ENCODE data around the gene SKIC2. TPM values are rescaled to one million over a fixed set of nuclear protein-coding genes. Genes with fewer than 3 reads are reported as not detected.

Gene SKIC2
- total and polyA plus RNA-seq, 2 of the 4 experiments (the other 2 are of a cell fraction): 30.6 to 46.0 TPM

- no peaks in the 10 kb centered on the region for H3K36me3 ChIP-seq (ENCODE audit: control insufficient read depth, insufficient read depth, low read length)
- intact Hi-C loops (cut with micrococcal nuclease): loop anchor here (2.0 kb wide), 1 partner anchor 13 kb away; no protein-coding TSS in a partner anchor
- H4K20me1 ChIP-seq (ENCODE audit: insufficient read depth, low read length): no peaks in the 10 kb centered on the region
- peaks cover 1% of the 10 kb centered on the region; the same call in 1 of the 2 replicates for H3K4me1 ChIP-seq (ENCODE audit: control insufficient read depth, insufficient read depth, low read length)
- 71% methylated on average over 6 of the region's 11 CpGs; no CpG with 5 or more reads in 1 of the 2 experiments for WGBS, 2 experiments (ENCODE audit: extremely low coverage in 2 of 2, insufficient read length in 1 of 2)
- peak overlapping the region; percentile 8; the same call in 1 of the 2 replicates for H2BK120ac ChIP-seq (ENCODE audit: low read depth, low read length)
- dilution Hi-C loops (cut with HindIII; ENCODE audit: low sequenced_read_pairs, unreplicated experiment): no loop called here
- no peak overlapping the region for H3K18ac ChIP-seq (ENCODE audit: low read depth, low read length)
- H2BK5ac ChIP-seq (ENCODE audit: low read depth, low read length, poor library complexity, severe bottlenecking): no peak overlapping the region
- TF ChIP-seq ELK1 (IDR thresholded peaks at IDR 0.05; ENCODE audit: borderline replicate concordance, low read depth, low read length): no peak
- TF ChIP-seq CHD1 (IDR thresholded peaks at IDR 0.05; ENCODE audit: low read depth, low read length): no peak
- no peak for TF ChIP-seq RAD21 (IDR thresholded peaks at IDR 0.05; ENCODE audit: low read length)
- TF ChIP-seq RCOR1 (IDR thresholded peaks at IDR 0.05; ENCODE audit: insufficient replicate concordance, low read length): no peak
- TF ChIP-seq RFX5 (IDR thresholded peaks at IDR 0.05; ENCODE audit: low read depth, low read length): no peak
- no peak for TF ChIP-seq NFE2L2 (IDR thresholded peaks at IDR 0.05; ENCODE audit: low read depth, low read length)
- no peak for TF ChIP-seq BHLHE40 (IDR thresholded peaks at IDR 0.05; ENCODE audit: low read depth, low read length)
- TF ChIP-seq FOS (IDR thresholded peaks at IDR 0.05; ENCODE audit: low read depth, low read length): no peak
- TF ChIP-seq MAZ (IDR thresholded peaks at IDR 0.05; ENCODE audit: borderline replicate concordance, low read depth, low read length): no peak
- no peak for TF ChIP-seq POLR2A (IDR thresholded peaks at IDR 0.05; ENCODE audit: low read depth, low read length)
- TF ChIP-seq MAFK (IDR thresholded peaks at IDR 0.05; ENCODE audit: low read depth, low read length): no peak
- H3K4ac ChIP-seq (ENCODE audit: low read depth, low read length): no peak overlapping the region; the same call in 1 of the 2 replicates
- BruUV-seq (replicated peaks): no TSS peak
- no peak overlapping the region for H2BK15ac ChIP-seq (ENCODE audit: low read depth, low read length)
- H4K8ac ChIP-seq (ENCODE audit: low read depth in 2 of 2, low read length in 2 of 2): peak overlapping the region in 1 of 2 experiments; percentile 27; a peak in 1 of 4 replicates
- ATAC-seq (ENCODE audit: low read depth): no peak
- no peak overlapping the region for H3K56ac ChIP-seq (ENCODE audit: extremely low read depth, insufficient read depth, low read length)
- peak overlapping the region; percentile 84 for H2AFZ ChIP-seq (replicated peaks; ENCODE audit: low read length, poor library complexity)
- peaks cover under 1% of the 10 kb centered on the region; the same call in 1 of the 2 replicates for H3K27me3 ChIP-seq (ENCODE audit: control insufficient read depth, insufficient read depth, low read length)
- H3K27ac ChIP-seq (ENCODE audit: insufficient read depth, low read length): no peak overlapping the region
- no peak overlapping the region; the same call in 1 of the 2 replicates for H3K14ac ChIP-seq (replicated peaks; ENCODE audit: low read depth, low read length)
- no peak overlapping the region for H2BK20ac ChIP-seq (ENCODE audit: low read depth, low read length)
- H3K9me1 ChIP-seq (ENCODE audit: insufficient read depth, low read length): 0 out of 2 replicates have a peak, but pooled peaks cover 3% of the 10 kb centered on the region
- DNase-seq: no peak
- no peak overlapping the region for H2AK5ac ChIP-seq (ENCODE audit: low read depth, low read length)
- H2AK9ac ChIP-seq (replicated peaks; ENCODE audit: low read depth, low read length, poor library complexity): peak overlapping the region; percentile 42
- in situ Hi-C loops (cut with MboI; ENCODE audit: low sequenced_read_pairs): no loop called here
- no peak overlapping the region for H3K4me3 ChIP-seq (ENCODE audit: insufficient read depth, low read depth, low read length)
- H3K9me3 ChIP-seq (ENCODE audit: control insufficient read depth, insufficient read depth, low read length): no peaks in the 10 kb centered on the region
- CTCF ChIA-PET: no interaction called here
- peak overlapping the region; percentile 34; the same call in 1 of the 2 replicates for H3K4me2 ChIP-seq (ENCODE audit: low read depth, low read length)
- H4K5ac ChIP-seq (ENCODE audit: low read depth, low read length): no peak overlapping the region
- POLR2A ChIA-PET (ENCODE audit: unreplicated experiment): no interaction called here
- H3K23ac ChIP-seq (ENCODE audit: low read depth, low read length): no peak overlapping the region
- no peak overlapping the region for H4K91ac ChIP-seq (ENCODE audit: insufficient read depth, low read depth, low read length)
- H3K79me1 ChIP-seq (ENCODE audit: low read depth in 1 of 2, low read length in 2 of 2): no peaks in the 10 kb centered on the region
- no peak overlapping the region; the same call in 1 of the 2 replicates for H3K9ac ChIP-seq (ENCODE audit: low read depth, low read length)
These were observed 30.9 kb upstream of the SKIC2 start for GRCh38 chr6:31927863-31928671.
